Esophagus muscularis mucosa (tissue), 4 donors: ENCODE data around the gene SIDT2.

ENCODE experiments used
- CTCF ChIP-seq, 3 experiments: fragments of 200-600 bp in 2 of 3; fragments of 450-650 bp in 1 of 3; sonication (generic) in 2 of 3; IDR thresholded peaks; one replicate each; pipeline ENCODE4 v1.5.1; 2017 to 2019; ENCODE audit warnings: antibody characterized with exemption in 3 of 3, mild to moderate bottlenecking in 2 of 3, moderate library complexity in 1 of 3
- EP300 ChIP-seq: sonication (generic); formaldehyde crosslinking; IDR thresholded peaks from one replicate; pipeline ENCODE4 v1.6.1; 2017; ENCODE audit warnings: antibody characterized with exemption
- POLR2A ChIP-seq: fragments of 450-650 bp; IDR thresholded peaks from one replicate; pipeline ENCODE4 v1.6.1; 2017; ENCODE audit warnings: antibody characterized with exemption, moderate library complexity, mild to moderate bottlenecking, low read depth
- POLR2AphosphoS5 ChIP-seq, 2 donors: sonication (generic); formaldehyde crosslinking; IDR thresholded peaks; one replicate each; pipeline ENCODE4 v1.6.1; 2017; ENCODE audit warnings: antibody characterized with exemption in 2 of 2

- TF ChIP-seq POLR2A (no peak), CTCF (IDR thresholded peaks at IDR 0.05) (no peak), POLR2AphosphoS5 (IDR thresholded peaks at IDR 0.05) (no peak), EP300 (no peak)
These were observed 17.2 kb downstream of the SIDT2 start for GRCh38 chr11:117195761-117196160.
